ENCODE measurements around the gene FOXS1. TPM values are rescaled to one million over a fixed set of nuclear protein-coding genes. Genes with fewer than 3 reads are reported as not detected.

Gene FOXS1
- total and polyA plus RNA-seq, 10 of the 15 experiments (the other 5 are each of a cell fraction or from before 2014, with no cell fraction given), result not detected

- no peak overlapping the region for H3K4me2 ChIP-seq (ENCODE audit: control insufficient read depth, insufficient read depth)
- H4K20me1 ChIP-seq (ENCODE audit: control insufficient read depth, insufficient read depth), result no peaks in the 10 kb centered on the region; the same call in 1 of the 2 replicates
- no peak for DNase-seq (ENCODE audit: low read depth, low spot score)
- ChIA-PET RAD21 (ENCODE audit: unreplicated experiment) (interaction anchor here (1.1 to 1.9 kb wide), 6 partner anchors 9 to 185 kb away, joined by 4 to 25 read pairs (median 4); partner anchors contain the start of gene PDRG1), SMC1A (ENCODE audit: uncharacterized antibody, unreplicated experiment) (interaction anchor here (0.9 to 2.8 kb wide), 10 partner anchors 9 to 249 kb away, joined by 4 to 13 read pairs (median 5); partner anchors contain the start of gene PDRG1), POLR2A (no interaction called here), CTCF (interaction anchor here (0.6 to 7.3 kb wide), 36 partner anchors 9 to 341 kb away, joined by 3 to 109 read pairs (median 4); partner anchors contain the start of genes MYLK2, PDRG1 and TM9SF4)
- no TSS peak for BruUV-seq (replicated peaks)
- peaks cover 5% of the 10 kb centered on the region; the same call in 1 of the 2 replicates for H3K4me1 ChIP-seq (ENCODE audit: control insufficient read depth, insufficient read depth, low read length)
- no peak for TF ChIP-seq SMAD5 (IDR thresholded peaks at IDR 0.05; ENCODE audit: low read depth)
- TF ChIP-seq EGR1 (IDR thresholded peaks at IDR 0.05; ENCODE audit: borderline replicate concordance in 1 of 2, low read depth in 2 of 2, low read length in 2 of 2), result no peak
- TF ChIP-seq CBFB (IDR thresholded peaks at IDR 0.05; ENCODE audit: low read depth), result no peak
- no peak for TF ChIP-seq FOXM1 (IDR thresholded peaks at IDR 0.05; ENCODE audit: low read depth, low read length)
- no peak for TF ChIP-seq CEBPZ (IDR thresholded peaks at IDR 0.05; ENCODE audit: low read depth, low read length)
- no peaks in the 10 kb centered on the region; a peak in 2 of 4 replicates for H3K27me3 ChIP-seq (replicated peaks in 1 of 2; ENCODE audit: control insufficient read depth in 2 of 2, insufficient read depth in 2 of 2, low read length in 1 of 2)
- H3K79me2 ChIP-seq (ENCODE audit: control insufficient read depth, insufficient read depth, low read length), result no peaks in the 10 kb centered on the region
- no peak overlapping the region for H3K4me3 ChIP-seq
- intact Hi-C loops (cut with micrococcal nuclease; ENCODE audit: unreplicated experiment), result loop anchor here (1.0 to 5.0 kb wide), 2 partner anchors 24 to 171 kb away; no protein-coding TSS in a partner anchor
- no peak overlapping the region for H3K27ac ChIP-seq (ENCODE audit: control insufficient read depth, insufficient read depth)
- H3K9me3 ChIP-seq (replicated peaks; ENCODE audit: control insufficient read depth, insufficient read depth, low read length), result no peaks in the 10 kb centered on the region
- no peak for ATAC-seq
- H3K36me3 ChIP-seq (ENCODE audit: control insufficient read depth in 2 of 2, insufficient read depth in 2 of 2, low read length in 1 of 2), result no peaks in the 10 kb centered on the region
- no peak overlapping the region for H2AFZ ChIP-seq (ENCODE audit: control insufficient read depth, low read depth, low read length)
- FAIRE-seq, result no peak
- in situ Hi-C loops (cut with MboI), result no loop called here
- H3K9ac ChIP-seq (ENCODE audit: control insufficient read depth, insufficient read depth, low read length), result no peak overlapping the region
- 31% methylated on average over 3 of the region's 3 CpGs for WGBS (ENCODE audit: insufficient coverage, insufficient replicate concordance, low lambda C conversion rate, missing lambda C conversion rate)
Measured at GRCh38 chr20:31846793-31847138, 1.4 kb upstream of the FOXS1 start.

Measured in GM12878 (cell line).